NCI-H345 treated with DMSO at 0.1 percent for 48 hours (cell line): Measurements from ENCODE around the gene C12orf42.

Source experiments
- DNase-seq: peaks from one replicate; lab custom pipeline; 2025; ENCODE audit not compliant: unreplicated experiment; lab: John Stamatoyannopoulos, UW

The C12orf42 gene

DNA sequence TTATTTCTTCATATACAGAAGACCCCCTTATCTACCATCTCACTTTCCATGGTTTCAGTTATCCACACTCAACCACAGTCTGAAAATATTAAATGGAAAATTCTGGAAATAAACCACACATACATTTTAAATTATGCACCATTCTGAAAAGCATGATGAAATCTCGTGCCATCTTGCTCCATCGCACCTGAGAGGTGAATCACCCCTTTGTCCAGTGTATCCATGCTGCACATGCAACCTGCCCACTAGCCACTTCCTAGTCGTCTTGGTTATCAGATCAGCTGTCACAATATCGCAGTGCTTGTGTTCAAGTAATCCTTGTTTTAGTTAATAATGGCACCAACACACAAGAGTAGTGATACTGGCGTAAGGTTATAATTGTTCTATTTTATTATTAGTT, 145.7 kb downstream of the C12orf42 start:
- DNase-seq, result no peak

DNA sequence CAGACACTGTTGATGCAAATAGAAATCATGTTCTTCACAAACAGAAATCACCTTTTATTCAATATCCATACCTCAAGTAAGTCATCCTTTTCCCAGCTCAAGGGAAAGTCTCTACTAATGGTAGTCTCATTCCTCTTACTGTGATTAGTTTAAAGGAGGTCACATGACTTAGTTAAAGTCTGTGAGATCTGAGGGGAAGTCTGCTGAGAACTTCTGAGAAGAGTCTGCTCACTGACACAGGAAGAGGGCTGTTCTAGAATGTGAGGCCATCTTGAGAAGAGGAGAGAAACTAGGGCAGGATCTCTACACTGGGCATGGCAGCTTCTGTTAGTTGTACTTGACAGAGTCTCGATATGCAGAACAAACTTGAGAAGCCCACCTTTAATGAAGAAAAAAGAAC, 146.8 kb downstream of the C12orf42 start:
- DNase-seq, result no peak

DNA sequence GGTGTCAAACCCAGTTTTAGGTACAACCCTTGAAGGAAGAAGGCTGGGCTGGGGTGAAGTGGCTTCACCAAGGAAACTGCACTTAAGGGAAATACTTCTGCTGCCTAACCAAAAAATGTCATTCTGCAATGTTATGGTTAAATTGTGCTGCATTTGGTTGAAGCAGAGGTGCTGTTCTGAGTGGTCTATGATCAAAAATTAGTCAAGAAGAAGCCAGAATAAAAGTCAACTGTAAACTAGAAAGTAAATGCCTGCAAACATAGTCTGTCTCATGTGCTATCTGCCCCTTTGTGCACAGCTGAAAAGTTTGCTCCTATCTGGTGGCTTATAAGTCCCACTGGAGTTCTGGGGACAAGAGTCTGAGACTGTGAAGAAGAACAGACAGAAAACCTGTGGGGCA, 158.8 kb downstream of the C12orf42 start:
- no peak for DNase-seq

DNA sequence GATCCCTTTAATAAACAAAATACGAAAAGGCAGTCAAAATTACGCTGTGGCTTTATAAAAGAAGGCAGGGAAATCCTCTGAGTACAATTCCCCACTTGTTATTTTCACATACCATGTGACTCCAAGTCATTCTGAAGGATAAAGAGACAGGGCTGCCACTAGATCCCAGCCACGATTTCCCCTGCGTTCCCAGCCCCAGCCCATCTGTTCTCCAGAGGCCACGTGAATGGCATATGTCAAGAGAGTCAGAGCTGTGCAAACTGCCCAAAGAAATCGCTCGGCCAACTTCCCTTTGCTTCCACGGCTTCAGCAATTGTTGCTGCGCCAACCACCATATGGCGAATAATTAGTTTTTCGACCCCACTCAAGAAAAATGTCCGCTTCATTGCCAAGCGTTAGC, 161.3 kb downstream of the C12orf42 start:
- no peak for DNase-seq

DNA sequence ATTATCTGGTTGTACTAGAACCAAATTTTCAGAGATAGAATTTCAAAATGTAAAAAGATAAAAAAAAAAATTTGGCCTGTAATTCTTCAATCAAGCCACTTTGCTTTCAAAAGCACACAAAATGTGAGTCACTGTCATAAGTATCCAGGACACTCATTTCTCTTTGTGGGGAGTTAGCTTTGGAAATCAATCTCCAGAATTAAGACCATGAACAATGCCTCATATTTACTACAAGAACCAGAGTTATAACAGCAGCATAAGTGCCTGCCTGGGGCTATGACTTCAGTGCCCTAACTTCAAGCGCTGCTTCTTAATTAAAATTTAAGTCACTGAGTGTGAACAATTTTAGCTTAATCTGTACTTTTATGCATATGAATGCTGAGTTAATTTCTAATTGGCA, 162.1 kb downstream of the C12orf42 start:
- DNase-seq, result no peak

DNA sequence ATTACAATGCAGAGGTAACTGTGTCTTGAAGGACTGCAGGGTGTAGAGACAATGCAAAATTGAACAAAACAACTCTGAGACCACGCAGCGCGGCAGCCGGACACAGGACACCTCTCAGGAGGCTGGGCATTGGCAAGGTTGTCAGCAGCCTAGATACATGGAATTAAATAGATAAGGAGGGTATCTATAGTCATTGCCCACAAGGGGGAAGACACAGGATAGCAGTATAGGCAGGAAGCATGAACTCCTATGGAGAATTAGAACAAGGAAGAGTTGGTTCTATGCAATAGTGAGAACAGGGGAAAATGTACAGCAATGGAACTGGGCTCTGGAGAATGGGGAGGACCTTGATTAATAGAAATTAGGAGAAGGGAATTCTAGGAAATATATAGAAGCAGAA, 164.1 kb downstream of the C12orf42 start:
- no peak for DNase-seq

DNA sequence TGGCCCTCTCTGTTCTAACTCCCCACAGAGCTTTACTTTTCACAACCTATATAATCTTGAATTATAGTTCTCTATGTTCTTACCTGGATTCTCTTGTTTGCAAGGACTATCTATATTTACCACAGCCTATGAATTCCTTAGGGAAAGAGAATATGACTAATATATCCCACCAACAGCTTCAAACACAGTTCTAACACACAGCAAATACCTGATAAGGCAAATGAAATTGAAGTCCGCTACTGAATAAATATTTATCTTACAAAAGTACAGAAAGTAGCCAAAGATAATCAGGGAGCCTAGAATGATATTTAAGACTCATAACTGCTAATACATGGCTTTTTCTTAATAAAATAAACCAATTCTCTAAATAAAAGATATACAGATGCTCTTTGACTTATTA, 165.1 kb downstream of the C12orf42 start:
- no peak for DNase-seq

DNA sequence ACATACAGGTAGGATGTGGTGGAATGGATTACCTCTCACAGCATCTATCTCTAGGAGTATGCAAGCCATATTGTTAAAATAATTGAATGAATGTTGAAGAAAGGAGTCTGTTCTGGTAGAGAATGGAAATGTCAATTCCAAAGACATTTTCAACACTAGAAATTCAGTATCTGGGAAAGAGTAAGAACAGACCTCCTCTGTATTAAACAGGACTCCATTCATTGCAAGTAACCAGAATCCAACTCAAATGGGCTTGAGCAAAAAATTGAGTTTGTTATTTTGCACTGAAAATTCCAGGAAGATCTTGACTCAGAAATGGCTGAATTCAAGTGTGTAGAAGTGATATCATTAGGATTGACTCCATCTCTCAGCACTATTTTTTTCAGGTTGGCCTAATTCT, 168.1 kb downstream of the C12orf42 start:
- DNase-seq, result no peak

DNA sequence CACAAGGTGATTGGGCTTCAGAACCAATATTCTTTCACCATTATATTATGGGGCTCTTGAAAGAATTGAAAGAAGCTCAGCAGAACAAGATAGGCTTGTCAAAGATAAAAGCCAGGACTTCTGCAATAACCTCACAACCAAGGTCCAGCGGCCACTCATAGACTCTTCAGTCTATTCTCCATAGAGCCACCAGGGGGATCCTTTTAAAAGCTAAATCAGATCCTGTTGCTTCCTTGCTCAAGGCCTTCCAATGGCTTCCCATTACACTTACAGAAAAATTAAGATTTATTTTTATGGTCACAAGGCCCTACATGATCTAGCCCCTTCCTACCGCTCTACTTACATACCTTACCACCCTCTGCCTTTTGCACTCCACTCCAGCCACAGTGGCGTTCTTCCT, 169.6 kb downstream of the C12orf42 start:
- DNase-seq, result no peak

DNA sequence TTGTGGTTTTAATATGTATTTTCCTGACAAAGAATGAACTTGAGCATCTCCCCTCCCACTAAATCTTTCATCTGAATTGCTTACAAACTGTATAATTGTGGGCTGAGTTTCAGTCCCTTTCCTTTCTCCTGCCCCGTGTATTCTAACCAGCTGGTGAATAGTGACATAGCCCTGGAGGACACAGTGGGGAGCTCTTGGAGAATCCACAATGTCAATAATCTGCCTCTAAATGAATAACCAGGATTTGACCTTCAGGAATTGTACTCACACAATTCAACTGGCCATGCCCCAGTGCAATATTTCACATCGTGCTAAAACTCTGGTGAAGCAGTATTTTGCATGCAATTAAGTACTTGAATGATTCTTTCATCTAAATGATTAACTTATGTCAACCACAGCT, 177.2 kb downstream of the C12orf42 start:
- peak; percentile 99 for DNase-seq

DNA sequence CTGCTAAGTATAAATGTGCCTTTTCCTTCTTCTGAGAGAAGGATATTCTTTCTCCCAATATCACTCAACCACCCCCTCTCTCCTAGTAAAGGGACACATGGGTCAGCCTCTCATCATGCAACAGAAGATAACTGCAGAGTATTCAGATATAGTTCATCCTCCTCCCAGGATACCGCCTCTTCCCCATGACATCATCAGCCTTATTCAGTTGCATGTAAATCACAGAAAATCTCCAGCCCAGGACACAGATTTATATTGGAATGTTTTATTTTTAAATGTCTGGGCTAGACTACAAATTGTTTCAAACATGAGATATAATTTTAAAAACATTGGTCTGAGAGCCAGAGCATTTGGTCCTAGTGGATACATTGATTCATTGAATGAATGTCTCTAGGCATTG, 178.5 kb downstream of the C12orf42 start:
- no peak for DNase-seq

DNA sequence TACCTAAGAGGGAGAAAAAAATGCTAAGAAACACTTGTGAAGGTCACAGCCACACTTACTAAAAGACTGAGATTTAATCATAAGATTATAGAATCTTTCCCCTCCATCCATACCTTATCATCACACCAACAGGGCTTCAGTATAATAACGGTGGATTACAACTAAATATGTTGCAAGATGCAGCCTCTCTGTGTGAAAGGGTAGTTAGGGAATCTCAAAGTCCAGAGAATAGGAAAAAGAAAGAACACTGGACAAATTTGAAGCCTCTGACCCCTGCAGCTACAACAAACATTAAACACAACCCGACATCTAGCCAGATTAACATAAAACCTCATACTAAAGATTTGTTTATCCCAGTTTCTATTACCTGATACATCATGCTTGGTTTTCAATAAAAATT, 181.0 kb downstream of the C12orf42 start:
- no peak for DNase-seq

DNA sequence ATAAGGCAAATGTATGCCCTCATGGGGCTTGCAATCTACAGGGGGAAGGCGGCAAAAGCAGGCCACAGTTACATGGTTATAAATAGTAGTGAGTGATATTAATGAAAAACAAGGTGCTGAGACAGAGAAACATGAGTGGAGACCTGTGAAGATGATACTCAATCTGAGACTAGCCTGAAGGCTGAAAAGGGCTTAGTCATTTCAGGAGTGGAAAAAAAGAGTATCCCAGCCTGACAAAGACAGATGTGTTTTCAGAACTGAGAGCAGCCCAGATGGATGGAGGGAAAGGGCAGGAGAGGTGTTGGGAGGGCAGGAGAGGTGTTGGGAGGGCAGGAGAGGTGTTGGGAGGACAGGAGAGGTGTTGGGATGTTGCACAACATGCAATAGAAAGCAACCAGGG, 181.9 kb downstream of the C12orf42 start:
- no peak for DNase-seq

DNA sequence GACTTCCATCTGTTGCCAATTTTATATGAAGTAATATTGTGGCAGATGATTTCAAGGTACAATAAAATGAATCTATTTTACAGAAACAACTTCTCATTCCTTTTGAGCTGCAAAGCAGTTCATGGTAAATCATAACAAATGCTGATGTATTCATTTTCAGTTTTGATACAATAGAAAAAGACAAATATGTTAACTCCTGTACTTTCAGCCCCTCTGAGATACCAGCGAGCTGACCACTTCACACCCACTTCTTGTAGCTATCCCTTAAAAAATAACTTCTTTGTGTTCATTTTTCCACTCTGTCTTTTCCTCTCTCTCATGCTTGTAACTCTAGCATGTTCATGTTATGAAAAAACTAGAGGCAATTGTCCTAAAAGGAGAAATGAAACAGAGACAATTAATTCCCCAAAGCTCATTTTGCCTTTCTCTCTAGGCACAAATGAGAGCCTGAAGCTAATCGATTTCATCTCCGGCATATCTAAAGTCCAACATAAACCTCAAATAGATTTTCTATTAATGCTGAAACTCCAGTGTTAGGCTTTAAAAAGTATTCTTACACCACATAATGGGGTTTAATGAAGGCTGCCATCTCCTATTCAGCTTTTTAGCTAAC, 182.9 kb downstream of the C12orf42 start:
- no peak for DNase-seq

DNA sequence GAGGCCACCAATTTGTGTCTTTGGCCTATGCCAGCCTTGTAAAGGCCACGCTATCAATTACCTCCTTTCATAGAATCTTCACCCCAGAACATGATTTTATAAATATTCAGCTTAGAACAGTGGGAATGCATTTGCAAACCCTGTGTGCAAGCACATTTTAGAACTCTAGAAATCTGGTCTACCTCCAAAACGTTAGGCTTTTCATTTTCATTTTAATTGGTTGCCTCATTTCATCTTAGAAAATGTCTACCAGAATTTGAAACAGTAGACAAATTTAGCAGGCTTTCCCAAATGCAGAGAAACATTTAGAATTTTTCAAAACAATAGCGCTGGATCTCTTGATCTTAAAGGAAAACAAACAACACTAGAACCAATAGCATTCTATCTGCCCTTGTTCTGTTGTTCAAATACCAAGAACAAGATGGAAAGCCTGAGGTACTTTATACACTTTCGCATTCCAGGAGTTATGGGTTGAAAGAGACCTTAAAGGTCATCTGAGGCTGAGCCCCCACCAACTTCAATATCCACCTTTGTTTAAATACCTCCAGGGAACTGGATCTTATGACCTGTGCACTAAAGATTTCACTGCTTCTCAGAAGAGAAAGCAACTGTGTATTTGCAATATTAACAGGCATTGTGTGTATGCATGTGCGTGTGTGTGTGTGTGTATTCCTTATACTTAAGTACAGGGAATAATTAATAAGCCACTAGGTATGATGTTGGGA, 185.1 kb downstream of the C12orf42 start:
- no peak for DNase-seq

DNA sequence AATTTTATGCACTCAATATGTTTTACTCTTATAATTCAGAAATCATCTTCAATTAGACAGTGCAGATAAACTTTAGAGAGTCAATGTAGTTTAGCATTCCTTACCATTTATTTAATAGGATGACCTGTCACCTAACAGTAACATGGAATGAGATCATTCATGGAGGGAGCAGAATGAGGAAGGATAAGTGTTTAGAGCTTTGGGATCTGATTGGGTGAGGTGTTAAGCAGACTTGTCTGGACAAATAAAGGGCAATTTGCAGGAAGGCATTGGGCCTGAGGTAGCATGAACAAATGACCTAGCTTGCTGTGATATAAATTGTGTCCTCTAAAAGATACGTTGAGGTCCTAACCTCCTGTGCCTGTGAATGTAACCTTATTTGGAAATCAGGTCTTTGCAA, 187.4 kb downstream of the C12orf42 start:
- no peak for DNase-seq

DNA sequence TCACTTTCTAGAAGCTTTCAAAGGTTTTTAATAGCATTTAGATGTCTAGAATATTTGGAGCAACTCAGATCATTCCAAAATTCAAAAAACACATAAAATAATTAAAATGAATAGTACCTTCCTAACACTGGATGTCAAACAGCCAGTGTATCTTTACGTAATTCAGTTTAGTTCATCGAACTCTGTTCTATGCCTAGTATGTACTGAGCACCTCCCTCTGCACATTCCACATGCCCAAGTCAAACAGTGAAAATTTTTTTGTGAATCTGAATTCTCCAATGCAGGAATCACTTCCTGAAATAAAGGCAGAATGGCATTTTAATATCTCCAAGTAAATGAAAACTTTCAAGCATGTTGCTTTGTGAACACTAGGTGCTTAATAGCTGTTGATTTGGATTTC, 192.3 kb downstream of the C12orf42 start:
- DNase-seq, result no peak

DNA sequence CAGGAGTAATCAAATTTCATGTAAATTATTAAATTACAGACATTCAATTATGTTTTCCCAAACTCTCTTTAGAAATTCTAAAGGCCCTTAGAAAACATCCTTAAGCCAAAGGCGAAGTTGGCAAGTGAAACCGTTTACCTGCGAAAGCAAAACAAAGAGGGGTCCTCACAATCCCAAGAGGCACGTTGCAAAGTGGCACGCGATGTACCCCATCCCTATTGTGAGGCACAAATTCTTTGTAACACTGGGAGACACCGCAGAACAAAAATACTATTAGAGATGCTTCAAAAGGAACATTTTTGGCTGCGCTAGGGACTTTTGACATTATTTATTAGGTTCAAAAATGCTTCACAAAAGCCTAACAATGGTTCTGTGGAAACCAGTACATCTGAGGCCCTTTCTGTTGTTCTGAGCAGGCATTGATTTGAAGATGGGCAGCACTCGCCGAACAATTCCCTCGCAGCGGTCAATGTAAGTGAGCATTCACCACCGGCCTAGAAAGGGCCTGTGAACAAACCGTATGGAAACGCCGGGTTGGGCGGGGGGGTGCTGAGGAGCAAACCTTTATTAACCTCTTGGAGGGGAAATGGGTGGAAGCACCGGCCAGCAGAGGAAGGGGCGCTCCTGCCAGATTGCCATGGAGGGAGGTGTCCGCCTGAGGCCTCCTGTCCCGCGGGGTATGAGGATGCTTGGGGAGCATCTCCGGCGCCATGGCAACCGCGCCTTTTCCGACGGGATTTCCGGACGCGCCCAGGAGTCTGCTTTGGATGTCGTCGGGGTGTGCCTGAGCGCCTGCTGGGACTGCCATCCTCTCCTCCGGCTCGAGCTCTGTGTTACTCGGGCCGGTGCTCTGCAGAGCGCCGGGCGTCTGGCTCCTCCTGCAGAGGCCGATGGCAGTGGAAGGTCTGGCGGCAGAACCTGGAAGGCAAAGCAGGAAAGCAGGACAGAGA, 193.9 kb downstream of the C12orf42 start:
- no peak for DNase-seq

DNA sequence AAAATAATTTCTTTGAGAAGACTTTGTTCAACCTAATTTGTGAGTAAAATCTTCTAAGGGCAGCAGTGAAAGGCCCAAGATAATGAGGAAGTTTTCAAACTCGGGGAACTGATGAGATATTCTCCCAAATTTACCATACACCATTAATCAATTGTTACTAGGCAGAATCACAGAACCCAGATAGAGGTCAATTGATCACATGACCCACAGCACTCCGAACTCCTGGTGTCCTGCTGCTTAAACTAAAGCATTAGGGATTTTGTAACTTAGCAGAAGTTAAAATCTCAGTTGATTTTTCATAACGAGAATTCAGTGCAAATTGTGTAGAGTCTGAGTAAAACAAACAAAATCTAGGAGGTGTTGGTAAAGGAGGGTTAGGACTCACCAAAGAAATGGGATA, 207.8 kb downstream of the C12orf42 start:
- no peak for DNase-seq

DNA sequence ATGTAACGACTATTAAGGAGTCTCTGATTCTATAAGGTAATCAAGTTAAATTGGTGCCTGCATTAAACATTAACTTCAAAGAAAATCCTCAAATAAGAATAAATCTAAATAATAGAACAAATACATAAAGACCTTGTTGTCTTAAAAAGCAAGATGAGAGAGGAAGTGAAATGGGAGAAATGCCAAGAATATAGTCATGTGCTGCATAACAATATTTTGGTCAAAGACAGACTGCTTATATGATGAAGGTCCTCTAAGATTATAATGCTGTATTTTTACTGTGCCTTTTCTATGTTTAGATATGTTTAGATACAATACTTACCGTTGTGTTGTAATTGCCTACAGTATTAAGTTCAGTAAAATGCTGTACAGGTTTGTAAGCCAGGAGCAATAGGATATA, 213.6 kb downstream of the C12orf42 start:
- no peak for DNase-seq

DNA sequence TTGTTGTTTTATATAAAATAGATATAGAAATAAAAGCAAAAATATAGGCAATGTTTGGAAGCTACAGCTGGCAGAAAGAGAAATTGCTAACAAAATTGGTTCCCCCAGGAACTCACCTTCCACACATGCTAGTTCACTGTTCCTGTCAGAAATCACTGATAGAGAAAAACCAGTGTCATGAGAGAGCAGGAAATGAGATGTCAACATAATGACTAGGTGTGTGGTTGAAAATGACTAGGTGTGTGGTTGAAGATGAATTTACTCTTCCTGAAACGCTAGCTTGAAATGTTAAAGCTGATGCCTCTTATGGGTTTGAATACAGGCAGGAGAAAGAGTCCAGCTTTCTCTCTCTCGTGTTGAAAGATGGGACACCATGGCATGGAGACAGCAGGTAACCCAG, 216.3 kb downstream of the C12orf42 start:
- DNase-seq, result no peak

DNA sequence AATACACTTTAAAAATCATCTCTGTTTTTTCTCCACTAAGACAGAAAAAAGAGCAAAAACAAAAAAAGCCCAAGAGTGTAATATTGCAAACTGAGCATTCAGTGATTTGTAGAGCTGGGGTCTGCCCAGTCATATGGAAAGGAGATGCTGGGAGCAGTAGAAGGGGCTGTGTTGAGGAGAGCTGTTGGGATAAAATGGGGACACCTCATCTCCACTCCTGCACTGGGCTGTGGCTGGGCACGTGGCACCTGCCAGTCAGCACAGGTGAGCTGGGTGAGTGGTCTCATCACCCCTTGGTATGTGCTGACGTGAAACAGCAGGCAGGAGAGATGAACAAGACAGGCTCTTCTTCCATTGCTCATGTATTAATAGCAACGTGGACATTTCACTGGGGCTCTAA, 217.4 kb downstream of the C12orf42 start:
- DNase-seq, result peak; percentile 31
